ENCODE data around the gene RSPO3.

DNA sequence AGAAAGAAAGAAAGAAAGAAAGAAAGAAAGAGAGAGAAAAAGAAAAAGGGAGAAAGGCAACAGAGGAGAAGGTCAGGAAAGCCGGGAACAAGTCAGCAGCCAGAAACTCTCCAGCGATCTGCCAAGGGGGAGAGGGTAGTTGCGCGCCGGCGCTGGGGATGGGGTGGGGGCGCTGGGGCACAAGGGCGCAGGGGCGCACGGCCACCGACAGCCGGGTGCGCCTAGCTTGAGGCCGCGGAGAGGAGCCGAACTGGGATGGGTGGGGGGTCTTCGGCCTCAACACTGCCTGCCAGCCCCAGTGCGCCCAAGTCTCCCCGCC lies 533 bp upstream of the RSPO3 start:
- no peak for TF ChIP-seq CTCF (IDR thresholded peaks at IDR 0.05)
- TF ChIP-seq POLR2AphosphoS5 (IDR thresholded peaks at IDR 0.05; ENCODE audit: insufficient read depth in 1 of 2, low read depth in 1 of 2) = no peak
- TF ChIP-seq POLR2A (IDR thresholded peaks at IDR 0.05) = no peak
